Pancreas (tissue), 10 donors: ENCODE data around the gene CD44. TPM values are rescaled to one million over a fixed set of nuclear protein-coding genes. Genes with fewer than 3 reads are reported as not detected.

Experiments
- ATAC-seq, 4 donors: fragments of 200-7000 bp; cut with Tn5 transposase; one replicate each; pipeline versions ENCODE4 v1.8.0 to v1.9.1; 2020; ENCODE audit warnings: mild to moderate bottlenecking in 4 of 4, moderate library complexity in 4 of 4
- DNase-seq, 6 donors: peaks; one replicate each; pipeline ENCODE4 v3.0.0-alpha.2; 2020
- FAIRE-seq: peaks from 2 replicates; lab custom pipeline; 2012; peaks lifted over from hg19 to GRCh38; lab: Jason Lieb, UNC
- H3K27ac ChIP-seq, 4 donors: fragments of 200-600 bp; sonication (generic); 1 replicate in 3 of 4; 2 replicates in 1 of 4; pipeline versions ENCODE4 v1.5.0 to v1.8.0; 2020
- H3K27me3 ChIP-seq, 4 donors: fragments of 200-600 bp; one replicate each; pipeline ENCODE4 v1.8.0; 2021
- H3K36me3 ChIP-seq, 3 donors: fragments of 200-600 bp; sonication (generic) in 1 of 3; one replicate each; pipeline versions ENCODE4 v1.5.0 to v1.8.0; 2020 to 2021
- H3K4me1 ChIP-seq, 3 donors: fragments of 200-600 bp; one replicate each; pipeline ENCODE4 v1.8.0; 2021
- H3K4me3 ChIP-seq, 4 donors: fragments of 200-600 bp; sonication (generic) in 2 of 4; one replicate each; pipeline versions ENCODE4 v1.5.0 to v1.8.0; 2020 to 2021
- H3K9me3 ChIP-seq, 4 donors: fragments of 200-600 bp; one replicate each; pipeline ENCODE4 v1.8.0; 2021
- WGBS, 2 donors: extraction: QIAGEN DNeasy Blood & Tissue Kit; methylation state at CpG; one replicate each; pipeline ENCODE4 v1.1.7; 2013; 5-methylcytosine and 5-hydroxymethylcytosine counted together
- intact Hi-C, 3 donors: fragments of 100-400 bp; cut with DNase I; formaldehyde crosslinking; loops; one replicate each; pipeline versions ENCODE4 v1.11.1 to v1.14.2; 2022
- polyA plus RNA-seq, 2 donors: library from polyadenylated mRNA; stranded (reverse); fragments of 200-250 nt; gene quantifications; one replicate each; pipeline ENCODE4 v1.2.3, GENCODE V29; 2013
- total RNA-seq, 6 donors: library from RNA; stranded (reverse); fragmentation: NEBNext Ultra II Directional in 4 of 6; extraction: Animal tissue kit (Norgen Biotek cat#: 25700) in 4 of 6; gene quantifications; one replicate each; pipeline versions ENCODE4 v1.2.1 to v1.2.4, GENCODE V29; 2021 to 2023
- TF ChIP-seq, protein P1 (sequence below), 4 donors: fragments of 200-600 bp; sonication (generic) in 3 of 4; IDR thresholded peaks; one replicate each; pipeline versions ENCODE4 v1.5.0 to v1.8.0; 2021; ENCODE audit warnings: antibody characterized with exemption in 4 of 4
- donor health status: healthy with polysubstance abuse.
- donor health status: DM: no; HTN: no; CAD: no; lungs with moderate emphysema.
- donor health status: DM: no; HTN: no; CAD: no.
- donor health status: control.
- donor health status: control.
- donor health status: Bipolar disorder and iron deficiency.
- donor health status: DM: yes; HTN: yes; CAD: no.
- donor health status: DM: no; HTN: no; CAD: no.
- donor health status: DM: no; HTN: no; CAD: no.
- donor health status: DM: yes; HTN: yes; CAD: no.

CD44 gene
- total and polyA plus RNA-seq, 8 donors: 133 to 677 (median 375) TPM

DNA sequence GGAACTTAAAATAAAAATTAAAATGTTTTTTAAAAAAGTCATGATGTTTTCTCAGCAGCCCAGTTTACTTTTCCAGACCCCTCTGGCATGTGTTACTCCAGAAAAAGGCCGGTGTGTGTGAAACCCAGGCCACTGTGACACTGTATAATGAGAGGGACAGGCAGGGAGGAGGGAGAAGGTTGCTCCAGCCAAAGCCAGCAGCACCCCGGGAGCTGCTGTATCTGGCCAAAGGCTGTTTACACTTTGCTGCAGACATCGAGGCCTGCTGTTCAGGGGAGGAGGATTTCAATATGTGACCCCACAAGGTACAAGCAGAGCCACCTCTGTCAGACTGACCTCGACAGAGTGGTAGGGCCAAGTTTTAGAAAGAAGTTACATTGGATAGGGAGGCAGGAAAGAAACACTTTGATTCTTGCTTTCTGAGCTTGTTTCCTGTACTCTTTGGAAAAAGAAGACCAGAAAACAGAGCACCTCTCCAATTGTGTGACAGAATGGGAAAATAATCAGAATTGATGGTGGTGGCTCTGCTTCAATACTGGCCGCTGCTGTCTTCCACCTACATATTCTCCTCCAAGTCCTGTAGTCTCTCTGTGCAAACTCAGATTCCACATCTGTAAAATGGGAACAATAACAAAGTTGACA is 41.0 kb upstream of the CD44 start:
- TF ChIP-seq, protein P1, sequence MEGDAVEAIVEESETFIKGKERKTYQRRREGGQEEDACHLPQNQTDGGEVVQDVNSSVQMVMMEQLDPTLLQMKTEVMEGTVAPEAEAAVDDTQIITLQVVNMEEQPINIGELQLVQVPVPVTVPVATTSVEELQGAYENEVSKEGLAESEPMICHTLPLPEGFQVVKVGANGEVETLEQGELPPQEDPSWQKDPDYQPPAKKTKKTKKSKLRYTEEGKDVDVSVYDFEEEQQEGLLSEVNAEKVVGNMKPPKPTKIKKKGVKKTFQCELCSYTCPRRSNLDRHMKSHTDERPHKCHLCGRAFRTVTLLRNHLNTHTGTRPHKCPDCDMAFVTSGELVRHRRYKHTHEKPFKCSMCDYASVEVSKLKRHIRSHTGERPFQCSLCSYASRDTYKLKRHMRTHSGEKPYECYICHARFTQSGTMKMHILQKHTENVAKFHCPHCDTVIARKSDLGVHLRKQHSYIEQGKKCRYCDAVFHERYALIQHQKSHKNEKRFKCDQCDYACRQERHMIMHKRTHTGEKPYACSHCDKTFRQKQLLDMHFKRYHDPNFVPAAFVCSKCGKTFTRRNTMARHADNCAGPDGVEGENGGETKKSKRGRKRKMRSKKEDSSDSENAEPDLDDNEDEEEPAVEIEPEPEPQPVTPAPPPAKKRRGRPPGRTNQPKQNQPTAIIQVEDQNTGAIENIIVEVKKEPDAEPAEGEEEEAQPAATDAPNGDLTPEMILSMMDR (IDR thresholded peaks at IDR 0.05): no peak
- ATAC-seq (no peak), FAIRE-seq (no peak), DNase-seq (no peak)
- Histone ChIP-seq H3K9me3 (no peaks in the 10 kb centered on the region), H3K4me3 (no peak overlapping the region), H3K4me1 (no peaks in the 10 kb centered on the region), H3K27ac (no peak overlapping the region), H3K36me3 (no peaks in the 10 kb centered on the region), H3K27me3 (no peaks in the 10 kb centered on the region)
- WGBS, 2 donors: 43 to 51% methylated on average over 5 of the region's 5 CpGs
- intact Hi-C loops: no loop called here

DNA sequence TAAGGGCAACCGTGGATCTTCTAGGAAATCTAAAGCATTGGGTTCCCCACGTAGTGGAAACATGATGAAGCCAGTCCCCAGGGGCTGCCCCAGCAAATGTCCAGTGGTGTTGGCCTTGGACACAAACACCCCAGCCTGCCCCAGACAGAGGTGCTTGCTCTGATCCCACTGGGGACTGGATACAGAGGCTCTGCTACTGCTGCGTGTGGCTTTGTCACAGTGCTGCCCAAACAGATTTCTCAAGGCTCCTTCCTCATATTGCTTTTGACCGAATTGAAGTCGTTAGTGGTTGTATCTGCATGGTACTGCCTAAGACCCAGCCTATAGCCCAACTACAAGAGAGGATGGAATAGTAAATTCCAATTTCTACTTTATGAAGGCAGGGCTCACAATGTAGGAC is 40.1 kb upstream of the CD44 start:
- peak in 1 of 4 donors; percentile 14 for ATAC-seq
- no peak for FAIRE-seq
- H3K9me3 ChIP-seq: no peaks in the 10 kb centered on the region

DNA sequence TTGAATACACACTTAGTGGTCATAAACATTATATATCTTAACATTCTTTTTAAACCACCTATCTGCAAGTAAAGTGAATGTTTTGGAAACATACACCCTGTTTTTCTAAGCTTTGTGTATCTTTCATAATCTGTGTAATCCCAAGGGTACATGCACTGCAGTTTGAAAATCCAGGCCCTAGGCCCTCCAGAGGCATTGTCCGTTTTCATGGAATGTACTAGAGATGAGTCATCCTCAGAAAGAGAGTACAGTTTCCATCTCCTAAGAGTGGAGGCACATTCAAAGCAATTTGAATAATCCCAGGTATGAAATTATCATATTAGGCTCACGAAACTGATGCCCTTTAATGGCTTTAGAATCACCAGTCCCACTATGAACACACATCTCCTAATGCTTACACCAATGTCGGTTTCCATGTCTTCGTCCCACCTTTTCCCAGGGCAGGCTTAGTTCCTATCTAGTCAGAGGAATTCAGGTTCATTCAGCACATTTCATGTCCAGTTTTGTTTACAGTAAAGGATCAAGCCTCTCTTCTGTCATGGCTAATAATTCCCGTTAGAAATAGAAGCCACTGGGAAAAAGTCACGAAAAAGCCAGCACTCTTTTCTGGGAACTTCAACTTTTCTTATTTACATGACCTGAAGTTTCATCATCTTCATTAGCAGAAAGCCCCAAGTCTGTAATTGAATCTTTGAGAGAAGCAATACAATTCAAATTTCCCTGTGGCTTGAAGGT is 39.5 kb upstream of the CD44 start:
- FAIRE-seq (no peak), DNase-seq (no peak), ATAC-seq (peak in 2 of 4 donors; percentile 59 to 63)
- Histone ChIP-seq H3K27ac (peak overlapping the region in 1 of 4 donors; percentile 52), H3K4me3 (no peak overlapping the region), H3K4me1 (no peaks in the 10 kb centered on the region), H3K36me3 (no peaks in the 10 kb centered on the region), H3K27me3 (no peaks in the 10 kb centered on the region), H3K9me3 (no peaks in the 10 kb centered on the region)
- TF ChIP-seq, protein P1 (IDR thresholded peaks at IDR 0.05): no peak
- intact Hi-C loops: no loop called here
- WGBS, 2 donors: 79 to 87% methylated on average over 6 of the region's 6 CpGs

More for the DNA sequence above, 40.1 kb upstream of the CD44 start:
- H3K4me3 ChIP-seq: no peak overlapping the region
- intact Hi-C loops: no loop called here
- WGBS, 2 donors: 87 to 91% methylated on average over 5 of the region's 5 CpGs
- DNase-seq: no peak
- no peaks in the 10 kb centered on the region for H3K4me1 ChIP-seq
- no peaks in the 10 kb centered on the region for H3K27me3 ChIP-seq
- H3K36me3 ChIP-seq: no peaks in the 10 kb centered on the region
- H3K27ac ChIP-seq: peak overlapping the region in 1 of 4 donors; percentile 52
- TF ChIP-seq, protein P1 (IDR thresholded peaks at IDR 0.05): no peak

DNA sequence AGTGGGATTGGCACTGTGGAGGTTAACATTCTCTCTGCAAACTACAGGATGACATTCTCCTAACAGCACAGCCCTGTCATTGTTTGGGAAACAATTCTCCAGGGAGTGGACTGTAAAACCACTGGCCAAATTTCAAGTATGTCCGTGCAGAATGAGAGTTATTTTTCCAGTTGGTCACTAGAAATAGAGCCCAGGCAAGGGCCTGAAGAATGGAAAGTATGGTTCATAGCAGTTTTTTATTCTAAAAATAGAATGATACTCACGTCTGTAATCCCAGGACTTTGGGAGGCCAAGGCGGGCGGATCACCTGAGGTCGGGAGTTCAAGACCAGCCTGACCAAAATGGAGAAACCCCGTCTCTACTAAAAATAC is 39.0 kb upstream of the CD44 start:
- ATAC-seq (peak in 3 of 4 donors; percentile 54 to 66 (median 60)), FAIRE-seq (no peak), DNase-seq (no peak)
- Histone ChIP-seq H3K27ac (peak overlapping the region in 1 of 4 donors; percentile 52), H3K9me3 (no peaks in the 10 kb centered on the region), H3K27me3 (no peaks in the 10 kb centered on the region), H3K4me1 (no peaks in the 10 kb centered on the region), H3K36me3 (no peaks in the 10 kb centered on the region), H3K4me3 (no peak overlapping the region)
- intact Hi-C loops: no loop called here
- 68 to 77% methylated on average over 6 of the region's 6 CpGs for WGBS, 2 donors
- TF ChIP-seq, protein P1 (IDR thresholded peaks at IDR 0.05): no peak

DNA sequence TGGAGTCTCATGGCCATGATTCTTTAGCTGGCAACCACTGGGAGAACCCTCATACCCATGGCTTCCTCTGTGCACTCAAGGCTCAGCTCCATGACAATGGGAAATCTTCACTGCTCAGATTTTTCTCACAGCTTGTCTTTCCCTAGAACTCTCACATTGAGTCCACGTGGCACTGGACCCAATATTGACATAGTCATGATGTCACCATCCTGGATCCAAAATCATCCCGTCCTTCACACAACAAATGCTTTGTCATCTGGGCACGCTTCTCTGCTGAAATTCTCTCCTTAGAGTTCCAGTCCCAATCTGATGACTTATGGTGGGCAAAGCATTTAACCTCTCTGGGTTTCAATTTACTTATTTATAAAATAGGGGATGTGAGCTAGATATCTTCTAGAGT is 37.7 kb upstream of the CD44 start:
- 54 to 68% methylated on average over 3 of the region's 3 CpGs for WGBS, 2 donors
- Histone ChIP-seq H3K27me3 (no peaks in the 10 kb centered on the region), H3K4me1 (no peaks in the 10 kb centered on the region), H3K9me3 (no peaks in the 10 kb centered on the region), H3K4me3 (no peak overlapping the region), H3K36me3 (no peaks in the 10 kb centered on the region), H3K27ac (no peak overlapping the region)
- intact Hi-C loops: no loop called here
- DNase-seq (no peak), FAIRE-seq (no peak), ATAC-seq (peak; percentile 17 to 55 (median 43))
- TF ChIP-seq, protein P1 (IDR thresholded peaks at IDR 0.05): no peak
